ENCODE measurements around the gene SRP54. TPM values are rescaled to one million over a fixed set of nuclear protein-coding genes. Genes with fewer than 3 reads are reported as not detected.

SRP54 gene
- total and polyA plus RNA-seq, 2 donors (not counting 3 experiments of a cell fraction or from before 2014, with no cell fraction given), result 32.8 to 63.7 TPM

DNA sequence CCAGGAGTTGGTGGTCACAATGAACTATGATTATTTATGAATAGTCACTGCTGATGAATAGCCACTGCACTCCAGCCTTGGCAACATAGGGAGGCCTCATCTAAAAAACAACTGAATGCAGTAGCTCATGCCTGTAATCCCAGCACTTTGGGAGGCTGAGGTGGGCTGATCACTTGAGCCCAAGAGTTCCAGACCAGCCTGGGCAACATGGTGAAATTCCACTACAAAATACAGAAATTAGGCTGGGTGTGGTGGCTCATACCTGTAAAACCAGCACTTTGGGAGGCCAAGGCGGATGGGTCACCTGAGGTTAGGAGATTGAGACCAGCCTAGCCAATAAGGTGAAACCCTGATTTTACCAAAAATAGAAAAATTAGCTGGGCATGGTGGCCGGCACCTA is 49.8 kb downstream of the SRP54 start:
- DNase-seq (ENCODE audit: low read depth, low spot score) (no peak), FAIRE-seq (no peak)
- POLR2A ChIA-PET, result interaction anchor here (0.7 kb wide), 1 partner anchor 158 kb away, joined by 3 read pairs; the partner anchor contains the start of gene BAZ1A
- no peaks in the 10 kb centered on the region for H4K20me1 ChIP-seq (replicated peaks; ENCODE audit: control insufficient read depth, extremely low read depth, insufficient read depth, low read length)
- peaks cover 0 to 4% of the 10 kb centered on the region in 2 experiments for H3K36me3 ChIP-seq (ENCODE audit: control insufficient read depth in 2 of 2, extremely low read depth in 1 of 2, insufficient read depth in 2 of 2, low read length in 2 of 2)
- TF ChIP-seq POLR2AphosphoS5 (IDR thresholded peaks at IDR 0.05; ENCODE audit: insufficient read depth, low read depth, low read length) (no peak), JUN (IDR thresholded peaks at IDR 0.05; ENCODE audit: borderline replicate concordance, insufficient read depth, insufficient read length, low read depth) (no peak), EZH2 (IDR thresholded peaks at IDR 0.05; ENCODE audit: borderline replicate concordance, low read depth, low read length, severe bottlenecking) (no peak)
- no peaks in the 10 kb centered on the region for H3K9me1 ChIP-seq (replicated peaks; ENCODE audit: control insufficient read depth, extremely low read depth, insufficient read depth, low read length)
- H3K9me3 ChIP-seq (replicated peaks; ENCODE audit: control insufficient read depth, insufficient read depth, low read length), result peaks cover 5% of the 10 kb centered on the region
- H2AFZ ChIP-seq (ENCODE audit: low read depth, low read length), result no peak overlapping the region
- H3K79me2 ChIP-seq (ENCODE audit: control insufficient read depth, insufficient read depth, low read length), result no peaks in the 10 kb centered on the region
- CTCF ChIA-PET, result interaction anchor here (0.5 kb wide), 1 partner anchor 128 kb away, joined by 4 read pairs; no protein-coding TSS in a partner anchor
- intact Hi-C loops (cut with micrococcal nuclease) (no loop called here), dilution Hi-C loops (cut with MboI; ENCODE audit: extremely low pct_ligation_motif_present, low sequenced_read_pairs) (no loop called here)
- H3K4me2 ChIP-seq (ENCODE audit: insufficient read depth, low read length), result no peak overlapping the region
- H3K9ac ChIP-seq (replicated peaks; ENCODE audit: extremely low read depth, insufficient read depth, low read length), result no peak overlapping the region
- H3K27me3 ChIP-seq (ENCODE audit: control insufficient read depth in 2 of 2, insufficient read depth in 2 of 2, low read length in 2 of 2), result no peaks in the 10 kb centered on the region
- H3K27ac ChIP-seq (ENCODE audit: insufficient read depth, low read depth, low read length), result no peak overlapping the region
- no TSS peak for BruUV-seq (replicated peaks)
- H3K4me3 ChIP-seq (replicated peaks in 1 of 3; ENCODE audit: insufficient read depth in 1 of 3, low read depth in 1 of 3, low read length in 3 of 3), result no peak overlapping the region
- no peaks in the 10 kb centered on the region for H3K4me1 ChIP-seq (ENCODE audit: control insufficient read depth, extremely low read depth, insufficient read depth, low read length)

DNA sequence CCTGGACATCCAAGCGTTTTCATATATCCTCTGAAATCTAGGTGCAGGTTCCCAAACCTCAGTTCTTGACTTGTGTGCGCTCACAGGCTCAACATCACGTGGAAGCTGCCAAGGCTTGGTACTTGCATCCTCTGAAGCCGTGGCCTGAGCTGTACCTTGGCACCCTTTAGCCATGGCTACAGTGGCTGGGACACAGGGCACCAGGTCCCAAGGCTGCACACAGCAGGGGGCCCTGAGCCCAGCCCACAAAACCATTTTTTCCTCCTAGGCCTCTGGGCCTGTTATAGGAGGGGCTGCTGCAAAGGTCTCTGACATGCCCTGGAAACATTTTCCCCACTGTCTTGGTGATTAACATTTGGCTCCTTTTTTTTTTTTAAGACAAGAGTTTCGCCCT is 51.6 kb downstream of the SRP54 start:
- H3K9me1 ChIP-seq (replicated peaks; ENCODE audit: control insufficient read depth, extremely low read depth, insufficient read depth, low read length), result no peaks in the 10 kb centered on the region
- H3K27me3 ChIP-seq (ENCODE audit: control insufficient read depth in 2 of 2, insufficient read depth in 2 of 2, low read length in 2 of 2), result no peaks in the 10 kb centered on the region
- no peak overlapping the region for H3K27ac ChIP-seq (ENCODE audit: insufficient read depth, low read depth, low read length)
- intact Hi-C loops (cut with micrococcal nuclease), result no loop called here
- TF ChIP-seq, protein P1, sequence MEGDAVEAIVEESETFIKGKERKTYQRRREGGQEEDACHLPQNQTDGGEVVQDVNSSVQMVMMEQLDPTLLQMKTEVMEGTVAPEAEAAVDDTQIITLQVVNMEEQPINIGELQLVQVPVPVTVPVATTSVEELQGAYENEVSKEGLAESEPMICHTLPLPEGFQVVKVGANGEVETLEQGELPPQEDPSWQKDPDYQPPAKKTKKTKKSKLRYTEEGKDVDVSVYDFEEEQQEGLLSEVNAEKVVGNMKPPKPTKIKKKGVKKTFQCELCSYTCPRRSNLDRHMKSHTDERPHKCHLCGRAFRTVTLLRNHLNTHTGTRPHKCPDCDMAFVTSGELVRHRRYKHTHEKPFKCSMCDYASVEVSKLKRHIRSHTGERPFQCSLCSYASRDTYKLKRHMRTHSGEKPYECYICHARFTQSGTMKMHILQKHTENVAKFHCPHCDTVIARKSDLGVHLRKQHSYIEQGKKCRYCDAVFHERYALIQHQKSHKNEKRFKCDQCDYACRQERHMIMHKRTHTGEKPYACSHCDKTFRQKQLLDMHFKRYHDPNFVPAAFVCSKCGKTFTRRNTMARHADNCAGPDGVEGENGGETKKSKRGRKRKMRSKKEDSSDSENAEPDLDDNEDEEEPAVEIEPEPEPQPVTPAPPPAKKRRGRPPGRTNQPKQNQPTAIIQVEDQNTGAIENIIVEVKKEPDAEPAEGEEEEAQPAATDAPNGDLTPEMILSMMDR (IDR thresholded peaks at IDR 0.05; ENCODE audit: extremely low read depth in 1 of 2, insufficient read depth in 1 of 2, low read depth in 1 of 2, low read length in 2 of 2), result no peak
- no peak for TF ChIP-seq POLR2AphosphoS5 (IDR thresholded peaks at IDR 0.05; ENCODE audit: insufficient read depth, low read depth, low read length)
- TF ChIP-seq, protein P2, sequence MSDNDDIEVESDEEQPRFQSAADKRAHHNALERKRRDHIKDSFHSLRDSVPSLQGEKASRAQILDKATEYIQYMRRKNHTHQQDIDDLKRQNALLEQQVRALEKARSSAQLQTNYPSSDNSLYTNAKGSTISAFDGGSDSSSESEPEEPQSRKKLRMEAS (IDR thresholded peaks at IDR 0.05; ENCODE audit: insufficient read depth, insufficient read length), result no peak
- TF ChIP-seq MYC (IDR thresholded peaks at IDR 0.05; ENCODE audit: low read depth, low read length), result no peak
- TF ChIP-seq JUN (IDR thresholded peaks at IDR 0.05; ENCODE audit: borderline replicate concordance, insufficient read depth, insufficient read length, low read depth), result no peak
- TF ChIP-seq EZH2 (IDR thresholded peaks at IDR 0.05; ENCODE audit: borderline replicate concordance, low read depth, low read length, severe bottlenecking), result no peak
- no peak for TF ChIP-seq POLR2A (IDR thresholded peaks at IDR 0.05; ENCODE audit: low read depth, low read length)
- no peak for TF ChIP-seq FOS (IDR thresholded peaks at IDR 0.05; ENCODE audit: borderline replicate concordance, insufficient read depth, low read length)
- TF ChIP-seq GATA2 (IDR thresholded peaks at IDR 0.05; ENCODE audit: insufficient read depth, insufficient read length, low read depth, low read length), result no peak
- no peaks in the 10 kb centered on the region for H3K4me1 ChIP-seq (ENCODE audit: control insufficient read depth, extremely low read depth, insufficient read depth, low read length)
- H2AFZ ChIP-seq (ENCODE audit: low read depth, low read length), result no peak overlapping the region
- H3K79me2 ChIP-seq (ENCODE audit: control insufficient read depth, insufficient read depth, low read length), result no peaks in the 10 kb centered on the region
- H3K36me3 ChIP-seq (ENCODE audit: control insufficient read depth in 2 of 2, extremely low read depth in 1 of 2, insufficient read depth in 2 of 2, low read length in 2 of 2), result peaks cover 0 to 4% of the 10 kb centered on the region in 2 experiments
- CTCF ChIA-PET, result no interaction called here
- no peak overlapping the region for H3K4me3 ChIP-seq (replicated peaks in 1 of 3; ENCODE audit: insufficient read depth in 1 of 3, low read depth in 1 of 3, low read length in 3 of 3)
- peaks cover 5% of the 10 kb centered on the region for H3K9me3 ChIP-seq (replicated peaks; ENCODE audit: control insufficient read depth, insufficient read depth, low read length)
- no peak overlapping the region for H3K4me2 ChIP-seq (ENCODE audit: insufficient read depth, low read length)
- no TSS peak for BruUV-seq (replicated peaks)
- POLR2A ChIA-PET, result no interaction called here
- H4K20me1 ChIP-seq (replicated peaks; ENCODE audit: control insufficient read depth, extremely low read depth, insufficient read depth, low read length), result no peaks in the 10 kb centered on the region
- DNase-seq (ENCODE audit: low read depth, low spot score), result no peak
- dilution Hi-C loops (cut with MboI; ENCODE audit: extremely low pct_ligation_motif_present, low sequenced_read_pairs), result no loop called here
- FAIRE-seq, result no peak
- no peak overlapping the region for H3K9ac ChIP-seq (replicated peaks; ENCODE audit: extremely low read depth, insufficient read depth, low read length)
